Caco-2 (cell line): Measurements from ENCODE around the gene ATP13A2. TPM values are rescaled to one million over a fixed set of nuclear protein-coding genes. Genes with fewer than 3 reads are reported as not detected.

Experiments
- BruUV-seq: library from RNA; stranded (reverse); fragments of 400-500 nt; replicated peaks from 2 replicates; lab custom pipeline; 2021; lab: Mats Ljungman, UMichigan
- CTCF ChIA-PET: fragments of 300-600 bp; sonication (Branson Sonifier 250); formaldehyde crosslinking; loops from one replicate; lab custom pipeline; 2022; ENCODE audit warnings: antibody characterized with exemption; lab: Charles Lee
- POLR2A ChIA-PET: fragments of 300-600 bp; sonication (Branson Sonifier 250); formaldehyde crosslinking; loops from one replicate; lab custom pipeline; 2022; ENCODE audit warnings: antibody characterized with exemption; lab: Charles Lee
- DNase-seq, 2 experiments: peaks; one replicate each; pipeline versions ENCODE4 v3.0.0 to v3.0.0-alpha.2; 2020 to 2022
- H3K27me3 ChIP-seq: replicated peaks from 2 replicates; pipeline ENCODE4 v1.6.0; 2011; ENCODE audit warnings: low read length; ENCODE audit not compliant: control insufficient read depth, insufficient read depth
- H3K36me3 ChIP-seq: 2 replicates; pipeline ENCODE4 v1.5.1; 2011; ENCODE audit warnings: low read length; ENCODE audit not compliant: control insufficient read depth, insufficient read depth
- H3K4me1 ChIP-seq: fragments of 250-450 bp; sonication (Bioruptor Pico); 2 replicates; pipeline ENCODE4 v1.5.1; 2020; ENCODE audit warnings: mild to moderate bottlenecking
- H3K4me3 ChIP-seq: 2 replicates; pipeline ENCODE4 v1.5.1; 2011; ENCODE audit warnings: low read depth, mild to moderate bottlenecking, control low read depth, low read length
- H3K9me3 ChIP-seq: fragments of 250-450 bp; sonication (Bioruptor Pico); 2 replicates; pipeline ENCODE4 v1.5.1; 2020; ENCODE audit warnings: mild to moderate bottlenecking, moderate library complexity
- H3K27ac Mint-ChIP-seq: one replicate; pipeline ENCODE4 v1.8.0; 2022; ENCODE audit warnings: mixed read lengths; ENCODE audit not compliant: unreplicated experiment
- H3K27me3 Mint-ChIP-seq: one replicate; pipeline ENCODE4 v1.8.0; 2022; ENCODE audit warnings: mixed read lengths; ENCODE audit not compliant: insufficient read depth, unreplicated experiment
- H3K36me3 Mint-ChIP-seq: one replicate; pipeline ENCODE4 v1.8.0; 2022; ENCODE audit warnings: mild to moderate bottlenecking, mixed read lengths; ENCODE audit not compliant: insufficient read depth, unreplicated experiment
- H3K4me1 Mint-ChIP-seq: one replicate; pipeline ENCODE4 v1.8.0; 2022; ENCODE audit warnings: low read depth, mixed read lengths; ENCODE audit not compliant: unreplicated experiment
- H3K4me3 Mint-ChIP-seq: one replicate; pipeline ENCODE4 v1.8.0; 2022; ENCODE audit warnings: mild to moderate bottlenecking, moderate library complexity, mixed read lengths; ENCODE audit not compliant: unreplicated experiment
- H3K9me3 Mint-ChIP-seq: one replicate; pipeline ENCODE4 v1.8.0; 2022; ENCODE audit warnings: mixed read lengths; ENCODE audit not compliant: unreplicated experiment
- intact Hi-C: fragments of 100-400 bp; cut with micrococcal nuclease; formaldehyde crosslinking; loops from one replicate; pipeline ENCODE4 v1.10.0; 2022; ENCODE audit not compliant: unreplicated experiment
- total RNA-seq: library from RNA; stranded (reverse); gene quantifications from 2 replicates; pipeline ENCODE4 v1.2.3, GENCODE V29; 2022
- TF ChIP-seq, protein P1 (sequence below), 2 experiments: fragments of 200-600 bp in 1 of 2; IDR thresholded peaks; 1 replicate in 1 of 2; 2 replicates in 1 of 2; pipeline versions ENCODE4 v1.5.1 to v1.8.0; 2011 to 2022; ENCODE audit warnings: antibody characterized with exemption in 1 of 2, control low read depth in 1 of 2, inconsistent platforms in 1 of 2, low read depth in 1 of 2, low read length in 1 of 2, mild to moderate bottlenecking in 1 of 2, moderate library complexity in 1 of 2; ENCODE audit not compliant: insufficient read depth in 1 of 2, severe bottlenecking in 1 of 2, unreplicated experiment in 1 of 2

Gene ATP13A2
- total RNA-seq, 1 experiment from 2014 or later = 58.4 TPM

DNA sequence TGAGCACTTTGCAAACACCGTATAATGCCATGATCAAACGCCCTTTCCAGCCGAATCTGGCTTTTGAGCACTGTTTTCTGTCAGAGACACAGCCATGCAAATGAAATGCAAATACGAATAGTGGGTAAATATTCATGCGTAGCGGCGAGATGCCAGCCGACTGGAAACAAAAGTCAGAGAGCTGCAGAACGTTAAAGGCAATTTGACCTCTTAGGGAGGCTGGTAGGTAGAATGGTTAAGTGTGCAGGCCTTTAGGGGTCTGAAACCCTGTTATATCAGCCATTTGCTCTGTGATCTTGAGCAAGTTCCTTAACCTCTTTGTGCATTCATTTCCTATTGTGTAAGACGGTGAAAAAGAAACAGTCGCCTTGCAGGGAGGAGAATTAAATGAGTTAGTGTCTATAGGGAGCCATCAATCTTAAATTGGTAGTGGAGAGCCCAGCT, 48.6 kb upstream of the ATP13A2 start:
- H3K27me3 Mint-ChIP-seq = no peaks in the 10 kb centered on the region
- H3K4me3 ChIP-seq = no peak overlapping the region
- TF ChIP-seq, protein P1, sequence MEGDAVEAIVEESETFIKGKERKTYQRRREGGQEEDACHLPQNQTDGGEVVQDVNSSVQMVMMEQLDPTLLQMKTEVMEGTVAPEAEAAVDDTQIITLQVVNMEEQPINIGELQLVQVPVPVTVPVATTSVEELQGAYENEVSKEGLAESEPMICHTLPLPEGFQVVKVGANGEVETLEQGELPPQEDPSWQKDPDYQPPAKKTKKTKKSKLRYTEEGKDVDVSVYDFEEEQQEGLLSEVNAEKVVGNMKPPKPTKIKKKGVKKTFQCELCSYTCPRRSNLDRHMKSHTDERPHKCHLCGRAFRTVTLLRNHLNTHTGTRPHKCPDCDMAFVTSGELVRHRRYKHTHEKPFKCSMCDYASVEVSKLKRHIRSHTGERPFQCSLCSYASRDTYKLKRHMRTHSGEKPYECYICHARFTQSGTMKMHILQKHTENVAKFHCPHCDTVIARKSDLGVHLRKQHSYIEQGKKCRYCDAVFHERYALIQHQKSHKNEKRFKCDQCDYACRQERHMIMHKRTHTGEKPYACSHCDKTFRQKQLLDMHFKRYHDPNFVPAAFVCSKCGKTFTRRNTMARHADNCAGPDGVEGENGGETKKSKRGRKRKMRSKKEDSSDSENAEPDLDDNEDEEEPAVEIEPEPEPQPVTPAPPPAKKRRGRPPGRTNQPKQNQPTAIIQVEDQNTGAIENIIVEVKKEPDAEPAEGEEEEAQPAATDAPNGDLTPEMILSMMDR (IDR thresholded peaks at IDR 0.05; ENCODE audit: insufficient read depth in 1 of 2, low read depth in 1 of 2, low read length in 1 of 2, severe bottlenecking in 1 of 2, unreplicated experiment in 1 of 2) = no peak
- intact Hi-C loops = no loop called here
- ChIA-PET POLR2A (no interaction called here), CTCF (no interaction called here)
- H3K27ac Mint-ChIP-seq = no peak overlapping the region
- H3K4me3 Mint-ChIP-seq = no peak overlapping the region
- H3K27me3 ChIP-seq = no peaks in the 10 kb centered on the region
- H3K36me3 ChIP-seq = no peaks in the 10 kb centered on the region
- no TSS peak for BruUV-seq
- H3K4me1 ChIP-seq = no peaks in the 10 kb centered on the region
- H3K36me3 Mint-ChIP-seq = no peaks in the 10 kb centered on the region
- H3K9me3 Mint-ChIP-seq = no peaks in the 10 kb centered on the region
- peaks cover 5% of the 10 kb centered on the region; the same call in 1 of the 2 replicates for H3K9me3 ChIP-seq
- H3K4me1 Mint-ChIP-seq = no peaks in the 10 kb centered on the region
- DNase-seq = no peak

DNA sequence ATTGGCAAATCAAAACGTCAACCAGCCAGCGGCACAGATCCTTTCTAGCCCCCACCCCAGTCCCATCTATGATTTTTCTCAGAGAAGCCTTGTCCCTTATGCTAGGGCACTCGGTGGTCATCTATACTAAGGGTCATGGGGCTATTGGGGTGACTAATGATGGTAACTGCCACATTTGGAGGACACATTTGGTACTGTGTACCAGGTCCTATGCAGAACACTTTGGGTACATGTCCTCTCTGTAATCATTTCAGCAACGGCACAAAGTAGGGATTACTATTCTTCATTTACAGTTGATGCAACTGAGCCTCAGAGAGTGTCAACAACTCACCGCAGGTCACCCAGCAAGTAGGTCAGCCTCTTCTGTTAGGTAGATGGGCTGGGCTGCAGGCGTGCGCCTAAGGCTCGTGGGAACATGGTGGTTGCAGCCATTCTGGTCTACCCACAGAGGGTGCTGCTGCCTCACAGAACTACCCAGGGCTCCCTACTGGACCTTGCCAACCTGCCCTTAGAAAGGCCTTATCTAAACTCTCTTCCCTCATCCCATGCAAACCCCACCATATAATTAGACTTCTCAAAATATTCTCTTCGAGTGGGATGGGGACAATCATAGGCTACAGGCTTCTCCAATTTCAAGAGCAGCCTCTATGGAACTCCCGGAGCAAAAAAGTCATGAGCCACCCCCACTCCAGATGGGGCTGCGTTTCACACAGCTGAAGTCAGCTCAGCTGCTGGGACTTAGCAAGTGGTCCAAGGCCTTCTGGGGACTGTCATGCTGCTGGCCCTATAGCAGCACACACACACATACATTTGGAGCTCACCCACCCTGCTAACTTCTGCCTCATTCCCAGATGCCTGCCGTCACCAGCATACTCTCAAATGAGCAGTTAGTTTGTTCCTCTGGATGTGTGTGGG, 47.9 kb upstream of the ATP13A2 start:
- no TSS peak for BruUV-seq
- Mint-ChIP-seq H3K36me3 (no peaks in the 10 kb centered on the region), H3K4me3 (no peak overlapping the region), H3K27ac (no peak overlapping the region), H3K9me3 (no peaks in the 10 kb centered on the region), H3K27me3 (no peaks in the 10 kb centered on the region), H3K4me1 (no peaks in the 10 kb centered on the region)
- POLR2A ChIA-PET = no interaction called here
- H3K27me3 ChIP-seq = no peaks in the 10 kb centered on the region
- H3K36me3 ChIP-seq = no peaks in the 10 kb centered on the region
- TF ChIP-seq, protein P1 (IDR thresholded peaks at IDR 0.05; ENCODE audit: insufficient read depth in 1 of 2, low read depth in 1 of 2, low read length in 1 of 2, severe bottlenecking in 1 of 2, unreplicated experiment in 1 of 2) = peak; percentile 71 to 74
- no peaks in the 10 kb centered on the region for H3K4me1 ChIP-seq
- peaks cover 1% of the 10 kb centered on the region; the same call in 1 of the 2 replicates for H3K9me3 ChIP-seq
- DNase-seq = peak; percentile 74 to 76
- CTCF ChIA-PET = no interaction called here
- intact Hi-C loops = loop anchor here (1.0 to 5.0 kb wide), 3 partner anchors 60 to 278 kb away; partner anchors contain the start of gene PADI2
- H3K4me3 ChIP-seq = no peak overlapping the region

DNA sequence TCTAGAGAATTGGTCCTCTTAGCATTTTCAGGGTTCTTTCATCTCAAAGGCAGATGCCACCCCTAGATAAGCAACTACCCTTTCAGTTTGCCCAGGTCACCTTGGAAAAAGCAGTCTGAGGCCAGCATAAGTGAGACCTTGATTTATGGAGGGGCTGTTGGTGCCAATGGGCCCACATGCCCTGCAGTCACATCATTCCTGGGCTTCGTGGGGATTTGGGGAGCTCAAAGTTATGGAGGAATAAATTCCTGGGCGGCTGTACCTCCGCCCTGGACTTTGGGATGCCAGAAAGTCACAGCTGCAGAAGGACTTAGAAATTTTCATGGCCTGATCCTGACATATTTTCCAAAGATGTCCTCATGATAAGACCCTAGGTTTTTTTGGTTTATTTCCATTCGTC, 44.8 kb upstream of the ATP13A2 start:
- no peak overlapping the region for H3K4me3 Mint-ChIP-seq
- Histone ChIP-seq H3K9me3 (no peaks in the 10 kb centered on the region), H3K27me3 (no peaks in the 10 kb centered on the region), H3K36me3 (no peaks in the 10 kb centered on the region), H3K4me1 (peaks cover 9% of the 10 kb centered on the region), H3K4me3 (no peak overlapping the region)
- no peak overlapping the region for H3K27ac Mint-ChIP-seq
- TF ChIP-seq, protein P1 (IDR thresholded peaks at IDR 0.05; ENCODE audit: insufficient read depth in 1 of 2, low read depth in 1 of 2, low read length in 1 of 2, severe bottlenecking in 1 of 2, unreplicated experiment in 1 of 2) = no peak
- DNase-seq = no peak
- no TSS peak for BruUV-seq
- POLR2A ChIA-PET = no interaction called here
- H3K27me3 Mint-ChIP-seq = no peaks in the 10 kb centered on the region
- no peaks in the 10 kb centered on the region for H3K9me3 Mint-ChIP-seq
- no peaks in the 10 kb centered on the region for H3K4me1 Mint-ChIP-seq
- H3K36me3 Mint-ChIP-seq = peaks cover 6% of the 10 kb centered on the region
- intact Hi-C loops = loop anchor here (5.0 kb wide), 1 partner anchor 281 kb away; no protein-coding TSS in a partner anchor
- CTCF ChIA-PET = no interaction called here
